Tibial nerve (tissue), 4 donors: ENCODE data around the gene CD1D. TPM values are rescaled to one million over a fixed set of nuclear protein-coding genes. Genes with fewer than 3 reads are reported as not detected.
A peak's percentile ranks its signal among the peaks of the same experiment; 100 is the strongest.

Experiments used
- DNase-seq, 2 donors: peaks; one replicate each; pipeline ENCODE4 v3.0.0-alpha.2; 2019; ENCODE audit warnings: low spot score in 2 of 2
- H3K27ac ChIP-seq, 4 donors: fragments of 200-600 bp; sonication (generic) in 3 of 4; one replicate each; pipeline ENCODE4 v1.5.1; 2017 to 2019; ENCODE audit warnings: mild to moderate bottlenecking in 1 of 4
- H3K27me3 ChIP-seq, 2 donors: fragments of 200-600 bp; sonication (generic) in 1 of 2; one replicate each; pipeline versions ENCODE4 v1.5.1 to v1.6.0; 2017 to 2019
- H3K36me3 ChIP-seq, 3 donors: fragments of 200-600 bp; sonication (generic); one replicate each; pipeline ENCODE4 v1.5.1; 2018 to 2019
- H3K4me1 ChIP-seq, 4 donors: fragments of 200-600 bp; sonication (generic) in 3 of 4; one replicate each; pipeline ENCODE4 v1.5.1; 2017 to 2019
- H3K4me3 ChIP-seq, 4 donors: fragments of 200-600 bp; sonication (generic) in 3 of 4; one replicate each; pipeline ENCODE4 v1.5.1; 2017 to 2019; ENCODE audit warnings: mild to moderate bottlenecking in 1 of 4, moderate library complexity in 1 of 4
- H3K9me3 ChIP-seq, 4 donors: fragments of 200-600 bp; sonication (generic) in 3 of 4; one replicate each; pipeline ENCODE4 v1.5.1; 2017 to 2019
- CTCF ChIP-seq, 5 experiments: fragments of 200-600 bp in 3 of 5; fragments of 450-650 bp in 2 of 5; sonication (generic) in 3 of 5; IDR thresholded peaks; one replicate each; pipeline ENCODE4 v1.5.1; 2016 to 2019; ENCODE audit warnings: antibody characterized with exemption in 5 of 5, mild to moderate bottlenecking in 3 of 5, moderate library complexity in 2 of 5
- EP300 ChIP-seq, 2 donors: sonication (generic); formaldehyde crosslinking; IDR thresholded peaks; one replicate each; pipeline ENCODE4 v1.6.1; 2017; ENCODE audit warnings: antibody characterized with exemption in 2 of 2, mild to moderate bottlenecking in 1 of 2
- POLR2A ChIP-seq, 2 donors: fragments of 450-650 bp; IDR thresholded peaks; one replicate each; pipeline ENCODE4 v1.6.1; 2017; ENCODE audit warnings: antibody characterized with exemption in 2 of 2, mild to moderate bottlenecking in 2 of 2, moderate library complexity in 2 of 2
- WGBS, 2 donors: methylation state at CpG; one replicate each; pipeline ENCODE4 v1.1.5; 2018; 5-methylcytosine and 5-hydroxymethylcytosine counted together
- total RNA-seq, 4 donors: library from RNA; depleted of rRNA; stranded (reverse); fragments of >200 nt; gene quantifications; one replicate each; pipeline ENCODE4 v1.1.0, GENCODE V29; 2016

The CD1D gene
- 1 to 10 TPM in 3 of 4 donors, under 1 TPM in 1; 0.63 to 4.2 (median 2.2) TPM for total RNA-seq

DNA sequence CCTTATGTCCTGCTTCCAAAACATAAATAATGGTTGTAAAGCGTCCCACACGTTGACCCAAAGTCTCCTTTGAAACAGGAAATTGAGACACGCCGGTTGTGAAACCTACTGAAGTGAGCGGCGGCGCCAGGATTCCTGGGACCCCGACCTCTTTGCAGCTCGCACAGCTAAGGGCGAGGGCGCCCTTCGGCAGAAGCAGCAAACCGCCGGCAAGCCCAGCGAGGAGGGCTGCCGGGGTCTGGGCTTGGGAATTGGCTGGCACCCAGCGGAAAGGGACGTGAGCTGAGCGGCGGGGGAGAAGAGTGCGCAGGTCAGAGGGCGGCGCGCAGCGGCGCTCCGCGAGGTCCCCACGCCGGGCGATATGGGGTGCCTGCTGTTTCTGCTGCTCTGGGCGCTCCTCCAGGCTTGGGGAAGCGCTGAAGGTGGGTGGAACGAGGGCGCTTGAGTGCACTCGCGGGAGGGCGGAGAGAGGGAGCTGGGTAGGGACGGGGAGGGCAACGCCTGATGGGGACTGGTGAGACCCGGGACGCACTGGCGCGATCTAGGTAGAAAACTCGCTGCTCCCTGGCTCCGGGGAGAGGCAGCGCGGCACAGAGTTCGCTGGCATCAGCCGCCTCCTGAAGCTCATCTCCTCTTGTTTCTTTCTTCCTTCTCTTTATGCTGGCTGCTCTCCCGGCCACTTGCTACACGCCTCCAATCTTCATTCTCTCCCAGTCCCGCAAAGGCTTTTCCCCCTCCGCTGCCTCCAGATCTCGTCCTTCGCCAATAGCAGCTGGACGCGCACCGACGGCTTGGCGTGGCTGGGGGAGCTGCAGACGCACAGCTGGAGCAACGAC, at the start of gene CD1D:
Gene CD1D (plus strand): TSS at position 155 of the 836 bp plus-strand sequence. CDS start 207 bp downstream, at position 362.
- Histone ChIP-seq H3K4me1 (peaks cover 0 to 26% (median 4%) of the 10 kb centered on the region in 4 donors), H3K9me3 (no peaks in the 10 kb centered on the region), H3K4me3 (peak within 1 kb of the TSS; percentile 30 to 61 (median 52)), H3K36me3 (no peaks in the 10 kb centered on the region), H3K27ac (peak within 1 kb of the TSS in 2 of 4 donors; percentile 42 to 66), H3K27me3 (peaks cover 0 to 24% of the 10 kb centered on the region in 2 donors)
- TF ChIP-seq CTCF (IDR thresholded peaks at IDR 0.05) (no peak), POLR2A (IDR thresholded peaks at IDR 0.05) (no peak), EP300 (IDR thresholded peaks at IDR 0.05) (no peak)
- WGBS, 2 donors = 1% methylated on average over 42 to 63 of the region's 63 CpGs
- DNase-seq = no peak

GRCh38 chr1:158131217-158131616, 49.5 kb upstream of the CD1D start:
- Histone ChIP-seq H3K4me1 (no peaks in the 10 kb centered on the region), H3K27ac (no peak overlapping the region), H3K36me3 (no peaks in the 10 kb centered on the region), H3K4me3 (no peak overlapping the region), H3K27me3 (no peaks in the 10 kb centered on the region), H3K9me3 (no peaks in the 10 kb centered on the region)
- no peak for DNase-seq
- no peak for TF ChIP-seq CTCF (IDR thresholded peaks at IDR 0.05)
- no peak for TF ChIP-seq POLR2A (IDR thresholded peaks at IDR 0.05)
- TF ChIP-seq EP300 (IDR thresholded peaks at IDR 0.05) = no peak
- 71 to 92% methylated on average over 3 of the region's 3 CpGs for WGBS, 2 donors

GRCh38 chr1:158140764-158141192, 39.9 kb upstream of the CD1D start:
- no peak for DNase-seq
- Histone ChIP-seq H3K9me3 (no peaks in the 10 kb centered on the region), H3K4me1 (peaks cover 0 to 8% (median 4%) of the 10 kb centered on the region in 4 donors), H3K27ac (no peak overlapping the region), H3K4me3 (no peak overlapping the region), H3K27me3 (no peaks in the 10 kb centered on the region), H3K36me3 (no peaks in the 10 kb centered on the region)
- 70 to 73% methylated on average over 3 of the region's 3 CpGs for WGBS, 2 donors
- TF ChIP-seq POLR2A (IDR thresholded peaks at IDR 0.05) (no peak), EP300 (IDR thresholded peaks at IDR 0.05) (no peak), CTCF (IDR thresholded peaks at IDR 0.05) (no peak)

DNA sequence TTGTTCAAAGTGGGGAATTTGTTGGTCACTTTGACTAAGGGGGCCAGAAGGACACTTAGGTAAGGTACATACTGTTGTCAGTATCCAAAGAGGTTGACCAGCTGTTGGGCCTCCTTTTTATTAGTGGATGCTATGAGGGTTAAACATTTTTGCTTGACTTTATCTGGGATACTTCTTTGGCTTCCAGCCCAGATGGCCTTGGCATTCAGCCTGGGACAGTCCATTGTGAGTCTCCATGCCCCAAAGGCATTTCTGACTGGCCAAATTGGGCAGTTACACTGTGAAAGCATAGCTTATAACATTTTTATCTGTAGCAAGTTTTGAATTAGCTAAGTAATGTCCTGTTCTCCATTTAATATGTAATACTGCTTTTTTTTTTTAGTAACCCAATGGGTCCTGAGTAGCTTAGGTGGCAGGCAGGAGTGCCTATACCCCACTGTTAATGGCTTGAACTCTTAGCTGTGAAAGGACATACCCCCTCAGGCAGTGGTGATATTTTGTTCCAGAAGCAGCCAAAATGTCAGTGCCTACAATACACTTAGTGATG, 35.4 kb upstream of the CD1D start:
- Histone ChIP-seq H3K27ac (peak overlapping the region in 2 of 4 donors; percentile 65 to 84), H3K36me3 (no peaks in the 10 kb centered on the region), H3K9me3 (no peaks in the 10 kb centered on the region), H3K4me1 (peaks cover 0 to 32% (median 16%) of the 10 kb centered on the region in 4 donors), H3K4me3 (no peak overlapping the region), H3K27me3 (no peaks in the 10 kb centered on the region)
- no peak for TF ChIP-seq EP300 (IDR thresholded peaks at IDR 0.05)
- no peak for TF ChIP-seq POLR2A (IDR thresholded peaks at IDR 0.05)
- no peak for TF ChIP-seq CTCF (IDR thresholded peaks at IDR 0.05)
- peak; percentile 16 to 43 for DNase-seq

- Histone ChIP-seq H3K4me3 (no peak overlapping the region), H3K4me1 (peaks cover 0 to 33% (median 16%) of the 10 kb centered on the region in 4 donors), H3K9me3 (no peaks in the 10 kb centered on the region), H3K27me3 (no peaks in the 10 kb centered on the region), H3K27ac (peak overlapping the region in 2 of 4 donors; percentile 65 to 84), H3K36me3 (no peaks in the 10 kb centered on the region)
- no peak for TF ChIP-seq EP300 (IDR thresholded peaks at IDR 0.05)
- no peak for TF ChIP-seq CTCF (IDR thresholded peaks at IDR 0.05)
- no peak for TF ChIP-seq POLR2A (IDR thresholded peaks at IDR 0.05)
- DNase-seq = no peak
- WGBS, 2 donors = 70 to 71% methylated on average over 6 of the region's 6 CpGs
Observed at GRCh38 chr1:158146165-158146564, 34.5 kb upstream of the CD1D start.
